RWPE1 (cell line): ENCODE measurements around the gene ATG16L2.
"Not testable (repeated sequence)": the region's sequence is repeated elsewhere in the genome, so short reads cannot be mapped to it uniquely, and the experiment has no call there.

Source experiments
- CTCF ChIA-PET: fragments of 350-600 bp; sonication (Branson Sonifier 250); formaldehyde crosslinking; extraction: SDS; loops from one replicate; lab custom pipeline; 2021; lab: Yijun Ruan, JAX
- POLR2A ChIA-PET: fragments of 400-600 bp; formaldehyde crosslinking; extraction: SDS; loops from one replicate; lab custom pipeline; 2020; ENCODE audit warnings: antibody characterized with exemption; ENCODE audit not compliant: low non-redundant PET; lab: Yijun Ruan, JAX
- DNase-seq: peaks from one replicate; pipeline ENCODE4 v3.0.0; 2012; ENCODE audit warnings: low spot score
- H3K27ac ChIP-seq: fragments of 450-650 bp; 2 replicates; pipeline ENCODE4 v1.5.1; 2017
- CTCF ChIP-seq: fragments of 450-650 bp; conservative IDR thresholded peaks from 2 replicates; pipeline ENCODE4 v1.5.1; 2017; ENCODE audit warnings: low read depth, mild to moderate bottlenecking

The ATG16L2 gene

GRCh38 chr11:72850832-72851231 is 36.6 kb downstream of the ATG16L2 start:
- POLR2A ChIA-PET, result no interaction called here
- DNase-seq, result no peak
- CTCF ChIA-PET, result no interaction called here
- no peak overlapping the region for H3K27ac ChIP-seq
- no peak for TF ChIP-seq CTCF

GRCh38 chr11:72851726-72852125 is 37.5 kb downstream of the ATG16L2 start:
- TF ChIP-seq CTCF, result no peak
- POLR2A ChIA-PET, result no interaction called here
- CTCF ChIA-PET, result no interaction called here
- H3K27ac ChIP-seq, result no peak overlapping the region
- no peak for DNase-seq

- no peak for DNase-seq
- ChIA-PET CTCF (no interaction called here), POLR2A (no interaction called here)
- no peak for TF ChIP-seq CTCF
- no peak overlapping the region for H3K27ac ChIP-seq
Measured at GRCh38 chr11:72856065-72856464, 41.9 kb downstream of the ATG16L2 start.

GRCh38 chr11:72856551-72857345 is 42.5 kb downstream of the ATG16L2 start:
- CTCF ChIA-PET, result interaction anchor here (1.0 kb wide), 1 partner anchor 286 kb away, joined by 3 read pairs; the partner anchor contains the start of gene FCHSD2
- no peak overlapping the region for H3K27ac ChIP-seq
- TF ChIP-seq CTCF, result no peak
- POLR2A ChIA-PET, result no interaction called here
- DNase-seq, result no peak

GRCh38 chr11:72858267-72858666 is 44.1 kb downstream of the ATG16L2 start:
- DNase-seq, H3K27ac ChIP-seq, CTCF ChIA-PET, POLR2A ChIA-PET: not testable (repeated sequence)

GRCh38 chr11:72859126-72859525 is 44.9 kb downstream of the ATG16L2 start:
- no peak for TF ChIP-seq CTCF
- no peak for DNase-seq
- no peak overlapping the region for H3K27ac ChIP-seq
- POLR2A ChIA-PET, result no interaction called here
- CTCF ChIA-PET, result interaction anchor here (0.7 kb wide), 1 partner anchor 11 kb away, joined by 4 read pairs; no protein-coding TSS in a partner anchor

GRCh38 chr11:72860010-72860409 is 45.8 kb downstream of the ATG16L2 start:
- no peak for TF ChIP-seq CTCF
- no peak for DNase-seq
- ChIA-PET POLR2A (no interaction called here), CTCF (interaction anchor here (0.6 kb wide), 1 partner anchor 156 kb away, joined by 3 read pairs; no protein-coding TSS in a partner anchor)
- no peak overlapping the region for H3K27ac ChIP-seq
